Measurements from ENCODE around the gene FAM9C.

- no peak for TF ChIP-seq POLR2A (IDR thresholded peaks at IDR 0.05; ENCODE audit: low read length)
- TF ChIP-seq GATA1 (IDR thresholded peaks at IDR 0.05; ENCODE audit: low read depth, low read length) = no peak
Measured at GRCh38 chrX:13029637-13029886, 14.9 kb downstream of the FAM9C start.
